ENCODE data around the gene GPATCH3.

DNA sequence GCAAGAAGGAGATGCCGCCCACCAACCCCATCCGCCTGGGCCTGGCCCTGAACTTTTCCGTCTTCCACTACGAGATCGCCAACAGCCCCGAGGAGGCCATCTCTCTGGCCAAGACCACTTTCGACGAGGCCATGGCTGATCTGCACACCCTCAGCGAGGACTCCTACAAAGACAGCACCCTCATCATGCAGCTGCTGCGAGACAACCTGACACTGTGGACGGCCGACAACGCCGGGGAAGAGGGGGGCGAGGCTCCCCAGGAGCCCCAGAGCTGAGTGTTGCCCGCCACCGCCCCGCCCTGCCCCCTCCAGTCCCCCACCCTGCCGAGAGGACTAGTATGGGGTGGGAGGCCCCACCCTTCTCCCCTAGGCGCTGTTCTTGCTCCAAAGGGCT is 36.6 kb downstream of the GPATCH3 start:
- TF ChIP-seq POLR2A (IDR thresholded peaks at IDR 0.05; ENCODE audit: low read length): no peak
- no peak for TF ChIP-seq GATA1 (IDR thresholded peaks at IDR 0.05; ENCODE audit: low read depth, low read length)

Data from erythroblast (primary cell).